HEK293 (cell line): ENCODE data around the gene ZNF280A.

Source experiments
- CTCF ChIA-PET: fragments of 350-600 bp; formaldehyde crosslinking; extraction: SDS; loops from one replicate; lab custom pipeline; 2021; ENCODE audit warnings: antibody characterized with exemption; lab: Yijun Ruan, JAX
- POLR2A ChIA-PET: fragments of 300-600 bp; formaldehyde crosslinking; extraction: SDS; loops from one replicate; lab custom pipeline; 2020; ENCODE audit warnings: antibody characterized with exemption, inconsistent platforms; lab: Yijun Ruan, JAX
- H3K27ac ChIP-seq: fragments of 200-500 bp; sonication (Bioruptor generic); 2 replicates; pipeline ENCODE4 v1.5.1; 2014; ENCODE audit warnings: low read depth, low read length, control low read depth, inconsistent platforms; ENCODE audit errors: extremely low read depth
- H3K36me3 ChIP-seq, 2 experiments: fragments of 200-500 bp in 1 of 2; sonication (Bioruptor generic) in 1 of 2; 1 replicate in 1 of 2; 2 replicates in 1 of 2; pipeline ENCODE4 v1.5.1; 2014 to 2017; ENCODE audit warnings: inconsistent platforms in 2 of 2, low read length in 2 of 2; ENCODE audit not compliant: control insufficient read depth in 2 of 2, insufficient read depth in 1 of 2
- H3K4me1 ChIP-seq: fragments of 200-500 bp; sonication (Bioruptor generic); 2 replicates; pipeline ENCODE4 v1.5.1; 2014; ENCODE audit warnings: mild to moderate bottlenecking, low read length, inconsistent platforms; ENCODE audit not compliant: control insufficient read depth, insufficient read depth
- H3K4me3 ChIP-seq: 2 replicates; pipeline ENCODE4 v1.5.1; 2011; ENCODE audit warnings: low read depth, mild to moderate bottlenecking, control low read depth, low read length, moderate library complexity
- H3K9me3 ChIP-seq: fragments of 200-500 bp; sonication (Bioruptor generic); 2 replicates; pipeline ENCODE4 v1.5.1; 2014; ENCODE audit warnings: low read depth, low read length, inconsistent platforms; ENCODE audit not compliant: control insufficient read depth, insufficient read depth
- AEBP2 ChIP-seq: fragments of 450-650 bp; formaldehyde crosslinking; IDR thresholded peaks from 2 replicates; pipeline ENCODE4 v1.5.1; 2016; ENCODE audit warnings: missing biosample characterization, missing genetic modification characterization, borderline replicate concordance
- CTCF ChIP-seq: fragments of 450-650 bp; formaldehyde crosslinking; IDR thresholded peaks from 2 replicates; pipeline ENCODE4 v1.5.1; 2016; ENCODE audit warnings: missing biosample characterization, missing genetic modification characterization
- OVOL3 ChIP-seq: fragments of 450-650 bp; formaldehyde crosslinking; IDR thresholded peaks from 2 replicates; pipeline ENCODE4 v1.5.1; 2016; ENCODE audit warnings: missing biosample characterization, missing genetic modification characterization
- SP2 ChIP-seq: fragments of 450-650 bp; formaldehyde crosslinking; IDR thresholded peaks from 2 replicates; pipeline ENCODE4 v1.5.1; 2016; ENCODE audit warnings: missing biosample characterization, missing genetic modification characterization
- ZBTB49 ChIP-seq: fragments of 450-650 bp; formaldehyde crosslinking; IDR thresholded peaks from 2 replicates; pipeline ENCODE4 v1.5.1; 2016; ENCODE audit warnings: missing biosample characterization, missing genetic modification characterization, low read depth
- ZEB2 ChIP-seq: fragments of 450-650 bp; formaldehyde crosslinking; IDR thresholded peaks from 2 replicates; pipeline ENCODE4 v1.5.1; 2016; ENCODE audit warnings: missing biosample characterization, missing genetic modification characterization
- ZFP37 ChIP-seq: fragments of 450-650 bp; formaldehyde crosslinking; IDR thresholded peaks from 2 replicates; pipeline ENCODE4 v1.5.1; 2016; ENCODE audit warnings: missing biosample characterization, missing genetic modification characterization
- ZIC2 ChIP-seq: fragments of 450-650 bp; formaldehyde crosslinking; IDR thresholded peaks from 2 replicates; pipeline ENCODE4 v1.5.1; 2016; ENCODE audit warnings: missing biosample characterization, missing genetic modification characterization
- ZNF133 ChIP-seq: fragments of 450-650 bp; formaldehyde crosslinking; IDR thresholded peaks from 2 replicates; pipeline ENCODE4 v1.5.1; 2016; ENCODE audit warnings: missing biosample characterization, missing genetic modification characterization
- ZNF138 ChIP-seq: fragments of 450-650 bp; formaldehyde crosslinking; IDR thresholded peaks from 2 replicates; pipeline ENCODE4 v1.5.1; 2016; ENCODE audit warnings: missing biosample characterization, missing genetic modification characterization, borderline replicate concordance
- ZNF175 ChIP-seq: fragments of 450-650 bp; formaldehyde crosslinking; IDR thresholded peaks from 2 replicates; pipeline ENCODE4 v1.5.1; 2016; ENCODE audit warnings: missing biosample characterization, missing genetic modification characterization
- ZNF211 ChIP-seq: fragments of 450-650 bp; formaldehyde crosslinking; IDR thresholded peaks from 2 replicates; pipeline ENCODE4 v1.5.1; 2016; ENCODE audit warnings: low read depth, missing biosample characterization, missing genetic modification characterization
- ZNF223 ChIP-seq: fragments of 450-650 bp; formaldehyde crosslinking; IDR thresholded peaks from 2 replicates; pipeline ENCODE4 v1.5.1; 2016; ENCODE audit warnings: missing biosample characterization, missing genetic modification characterization
- ZNF404 ChIP-seq: fragments of 450-650 bp; formaldehyde crosslinking; IDR thresholded peaks from 2 replicates; pipeline ENCODE4 v1.5.1; 2017; ENCODE audit warnings: missing biosample characterization, missing genetic modification characterization
- ZNF449 ChIP-seq: fragments of 450-650 bp; formaldehyde crosslinking; IDR thresholded peaks from 2 replicates; pipeline ENCODE4 v1.5.1; 2017; ENCODE audit warnings: missing biosample characterization, mild to moderate bottlenecking, missing genetic modification characterization, moderate library complexity
- ZNF561 ChIP-seq: fragments of 450-650 bp; IDR thresholded peaks from 2 replicates; pipeline ENCODE4 v1.5.1; 2018; ENCODE audit warnings: missing biosample characterization, missing genetic modification characterization, borderline replicate concordance
- ZNF707 ChIP-seq: fragments of 450-650 bp; formaldehyde crosslinking; IDR thresholded peaks from 2 replicates; pipeline ENCODE4 v1.5.1; 2016; ENCODE audit warnings: missing biosample characterization, missing genetic modification characterization
- ZNF768 ChIP-seq: fragments of 450-650 bp; formaldehyde crosslinking; IDR thresholded peaks from 2 replicates; pipeline ENCODE4 v1.5.1; 2018; ENCODE audit warnings: missing biosample characterization, mild to moderate bottlenecking, missing genetic modification characterization
- ZSCAN16 ChIP-seq: fragments of 450-650 bp; formaldehyde crosslinking; IDR thresholded peaks from 2 replicates; pipeline ENCODE4 v1.5.1; 2016; ENCODE audit warnings: missing biosample characterization, missing genetic modification characterization
- ZSCAN5A ChIP-seq: fragments of 450-650 bp; formaldehyde crosslinking; IDR thresholded peaks from 2 replicates; pipeline ENCODE4 v1.5.1; 2016; ENCODE audit warnings: missing biosample characterization, missing genetic modification characterization

The ZNF280A gene

GRCh38 chr22:22550789-22551434, 30.8 kb upstream of the ZNF280A start:
- POLR2A ChIA-PET: no interaction called here
- no peaks in the 10 kb centered on the region for H3K9me3 ChIP-seq
- no peak overlapping the region for H3K27ac ChIP-seq
- CTCF ChIA-PET: interaction anchor here (0.5 to 1.1 kb wide), 2 partner anchors 62 to 195 kb away, joined by 3 to 4 read pairs; no protein-coding TSS in a partner anchor
- no peak for TF ChIP-seq ZBTB49
- TF ChIP-seq ZNF223 (tag by site-specific recombination): no peak
- no peak for TF ChIP-seq ZIC2
- no peak for TF ChIP-seq ZNF175 (tag by site-specific recombination)
- no peak for TF ChIP-seq OVOL3 (tag by site-specific recombination)
- TF ChIP-seq ZNF768: no peak
- no peaks in the 10 kb centered on the region for H3K4me1 ChIP-seq
- no peak overlapping the region for H3K4me3 ChIP-seq
- H3K36me3 ChIP-seq: peaks cover 0 to 31% of the 10 kb centered on the region in 2 experiments; a peak in 1 of 3 replicates

GRCh38 chr22:22548910-22549309, 28.8 kb upstream of the ZNF280A start:
- H3K9me3 ChIP-seq: no peaks in the 10 kb centered on the region
- H3K4me1 ChIP-seq: no peaks in the 10 kb centered on the region
- no peak for TF ChIP-seq ZNF449 (tag by site-specific recombination)
- TF ChIP-seq CTCF (tag by site-specific recombination): no peak
- TF ChIP-seq ZNF404 (tag by site-specific recombination): no peak
- no peak for TF ChIP-seq ZNF768
- no peak for TF ChIP-seq SP2 (tag by site-specific recombination)
- TF ChIP-seq ZSCAN5A: no peak
- no peak for TF ChIP-seq ZFP37 (tag by site-specific recombination)
- TF ChIP-seq ZSCAN16 (tag by site-specific recombination): no peak
- TF ChIP-seq ZNF138: no peak
- TF ChIP-seq ZNF561 (tag by site-specific recombination): no peak
- no peak for TF ChIP-seq ZNF707 (tag by site-specific recombination)
- TF ChIP-seq ZNF211 (tag by site-specific recombination): no peak
- no peak for TF ChIP-seq AEBP2 (tag by site-specific recombination)
- TF ChIP-seq ZNF133 (tag by site-specific recombination): no peak
- no peak for TF ChIP-seq ZEB2 (tag by site-specific recombination)

More at GRCh38 chr22:22548910-22549309, 28.8 kb upstream of the ZNF280A start:
- POLR2A ChIA-PET: no interaction called here
- Histone ChIP-seq H3K36me3 (peaks cover 0 to 31% of the 10 kb centered on the region in 2 experiments; a peak in 1 of 3 replicates), H3K27ac (no peak overlapping the region), H3K4me3 (no peak overlapping the region)
- CTCF ChIA-PET: interaction anchor here (0.7 to 2.5 kb wide), 3 partner anchors 10 to 40 kb away, joined by 4 to 14 read pairs (median 5); partner anchors contain the start of genes PRAME and ZNF280B
